ENCODE data around the gene TM7SF2.
"Not testable (repeated sequence)": the region's sequence is repeated elsewhere in the genome, so short reads cannot be mapped to it uniquely, and the experiment has no call there.

TM7SF2 gene

DNA sequence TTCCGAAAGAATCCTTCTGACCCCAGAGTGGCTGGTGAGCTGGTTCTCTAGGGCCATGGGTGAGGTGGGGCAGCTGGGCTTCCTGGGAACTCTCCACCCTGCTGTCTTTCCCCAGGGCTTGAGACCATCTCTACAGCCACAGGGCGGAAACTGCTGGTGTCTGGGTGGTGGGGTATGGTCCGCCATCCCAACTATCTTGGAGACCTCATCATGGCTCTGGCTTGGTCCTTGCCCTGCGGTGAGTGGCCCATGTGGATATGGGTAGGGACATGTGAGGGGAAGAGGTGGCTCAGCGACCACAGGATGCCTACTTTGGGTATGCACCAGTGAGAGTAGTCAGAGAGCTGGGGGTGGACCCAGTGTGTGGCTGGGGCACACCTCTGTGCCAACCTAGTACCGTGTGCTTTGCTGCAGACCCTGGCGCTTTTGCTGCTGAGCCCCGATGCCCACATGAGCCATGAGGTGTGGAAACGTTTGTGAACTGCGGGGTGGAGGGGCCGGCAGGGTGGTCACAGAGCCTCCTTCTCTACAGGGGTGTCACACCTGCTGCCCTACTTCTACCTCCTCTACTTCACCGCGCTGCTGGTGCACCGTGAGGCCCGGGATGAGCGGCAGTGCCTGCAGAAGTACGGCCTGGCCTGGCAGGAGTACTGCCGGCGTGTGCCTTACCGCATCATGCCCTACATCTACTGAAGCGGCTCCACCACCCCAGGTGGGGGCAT lies 3.9 kb downstream of the TM7SF2 start:
- no peak for DNase-seq

- DNase-seq: peak; percentile 70
These were observed 4.9 kb downstream of the TM7SF2 start for GRCh38 chr11:65116370-65117205.

- peak; percentile 99 for DNase-seq
These were observed 5.8 kb downstream of the TM7SF2 start, which contains the start of gene ZNHIT2 for GRCh38 chr11:65117206-65118096. Gene ZNHIT2 (minus strand): TSS chr11:65117701. CDS start chr11:65117653, 48 bp downstream.

- DNase-seq: no peak
These were observed 6.6 kb downstream of the TM7SF2 start for GRCh38 chr11:65118097-65118837.

GRCh38 chr11:65118891-65119669 lies 7.4 kb downstream of the TM7SF2 start:
- not testable (repeated sequence) for DNase-seq

- DNase-seq: no peak
These were observed 8.0 kb downstream of the TM7SF2 start for GRCh38 chr11:65119670-65119995.

DNA sequence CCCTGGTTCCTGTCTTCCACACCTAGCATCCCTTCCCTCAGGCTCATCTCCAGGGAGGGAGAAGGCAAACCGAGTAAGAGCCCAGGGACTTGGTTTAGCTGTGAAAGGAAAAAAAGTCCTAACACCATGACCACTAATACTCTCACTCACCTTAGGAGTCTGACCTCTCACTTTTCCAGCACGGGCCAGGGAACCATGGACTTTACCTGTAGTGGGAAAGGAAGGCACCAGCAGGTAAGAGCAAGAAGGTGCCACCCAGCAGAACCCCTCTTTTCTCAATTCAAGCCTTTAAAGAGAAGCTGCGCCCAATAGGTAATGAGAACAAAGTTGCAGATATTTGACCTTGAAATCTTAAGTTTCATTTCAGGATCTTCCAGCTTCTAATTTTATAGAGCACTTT lies 9.2 kb downstream of the TM7SF2 start:
- no peak for DNase-seq

- peak; percentile 58 for DNase-seq
These were observed 9.8 kb downstream of the TM7SF2 start for GRCh38 chr11:65121447-65121864.

GRCh38 chr11:65121865-65122696 lies 10.4 kb downstream of the TM7SF2 start, which contains the start of the genes FAU and MRPL49:
Gene FAU (minus strand): TSS chr11:65122134. CDS start chr11:65121813, 321 bp downstream.
Gene MRPL49 (plus strand): TSS chr11:65122321. CDS start chr11:65122347, 26 bp downstream.
- peak; percentile 99 for DNase-seq

DNA sequence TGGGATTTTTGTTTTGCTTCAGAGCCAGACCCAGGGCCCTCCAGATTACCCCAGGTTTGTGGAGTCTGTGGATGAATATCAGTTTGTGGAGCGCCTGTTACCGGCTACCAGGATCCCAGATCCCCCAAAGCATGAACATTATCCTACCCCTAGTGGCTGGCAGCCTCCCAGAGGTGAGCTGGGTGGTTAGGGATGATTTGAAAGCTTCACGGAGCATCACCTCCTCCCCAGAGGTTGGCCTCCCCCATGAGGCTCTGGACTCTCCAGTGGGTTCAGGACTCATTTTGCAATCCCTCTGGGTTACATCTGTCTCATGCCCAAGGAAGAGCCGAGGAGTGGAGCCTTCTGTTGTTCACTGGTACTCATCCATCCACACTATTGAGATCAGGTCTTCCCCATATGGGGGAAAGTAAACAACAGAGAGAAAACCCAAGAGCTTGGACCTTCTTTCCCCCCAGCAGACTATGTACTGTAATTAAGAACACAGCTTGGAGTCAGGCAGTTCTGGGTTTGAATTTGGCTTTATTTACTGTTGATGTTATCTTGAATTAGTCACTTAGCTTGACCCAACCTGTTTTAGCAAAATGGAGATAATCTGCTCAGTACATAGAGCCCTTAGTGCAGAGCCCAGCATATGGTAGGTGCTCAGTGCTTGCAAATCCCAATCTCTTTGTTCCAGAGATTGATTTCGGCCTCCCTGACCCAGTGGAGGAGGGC lies 13.0 kb downstream of the TM7SF2 start:
- DNase-seq: no peak

- DNase-seq: no peak
These were observed 13.8 kb downstream of the TM7SF2 start for GRCh38 chr11:65125197-65126056.

GRCh38 chr11:65126624-65127274 lies 15.1 kb downstream of the TM7SF2 start:
- no peak for DNase-seq

DNA sequence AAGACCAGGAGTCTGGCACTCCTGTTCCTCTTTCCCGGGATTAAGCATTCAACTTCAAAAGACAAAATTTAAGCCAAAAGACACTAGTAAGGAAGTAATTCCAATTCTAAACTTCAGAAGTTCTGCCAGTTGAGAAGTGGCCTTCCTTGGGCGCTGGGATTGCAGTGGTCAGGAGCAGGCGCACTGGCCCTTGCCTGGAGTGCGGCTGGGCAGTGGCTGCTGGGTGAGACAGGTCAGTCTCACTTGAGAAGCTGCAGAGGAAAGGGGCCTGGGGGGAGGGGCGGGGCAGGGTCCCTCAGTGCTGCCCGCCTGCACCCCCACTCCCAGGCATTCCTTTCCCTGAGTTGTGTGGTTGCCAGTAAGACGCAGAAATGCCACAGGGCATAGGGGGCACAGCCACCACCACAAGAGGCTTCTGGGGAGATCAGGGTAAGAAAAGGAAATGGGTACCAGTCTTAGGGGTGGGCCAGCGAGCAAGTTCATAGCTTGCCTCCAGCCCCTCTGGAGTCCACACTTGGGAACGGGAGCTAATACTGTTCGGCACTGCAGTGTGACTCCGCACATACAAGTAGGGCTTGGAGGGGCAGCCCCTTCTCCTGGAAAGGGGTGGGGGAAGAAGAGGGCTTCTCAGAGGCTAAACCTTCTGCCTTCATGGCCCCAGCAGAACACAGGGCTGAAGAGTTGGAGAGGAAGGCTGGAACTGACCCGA lies 16.0 kb downstream of the TM7SF2 start:
- no peak for DNase-seq

DNA sequence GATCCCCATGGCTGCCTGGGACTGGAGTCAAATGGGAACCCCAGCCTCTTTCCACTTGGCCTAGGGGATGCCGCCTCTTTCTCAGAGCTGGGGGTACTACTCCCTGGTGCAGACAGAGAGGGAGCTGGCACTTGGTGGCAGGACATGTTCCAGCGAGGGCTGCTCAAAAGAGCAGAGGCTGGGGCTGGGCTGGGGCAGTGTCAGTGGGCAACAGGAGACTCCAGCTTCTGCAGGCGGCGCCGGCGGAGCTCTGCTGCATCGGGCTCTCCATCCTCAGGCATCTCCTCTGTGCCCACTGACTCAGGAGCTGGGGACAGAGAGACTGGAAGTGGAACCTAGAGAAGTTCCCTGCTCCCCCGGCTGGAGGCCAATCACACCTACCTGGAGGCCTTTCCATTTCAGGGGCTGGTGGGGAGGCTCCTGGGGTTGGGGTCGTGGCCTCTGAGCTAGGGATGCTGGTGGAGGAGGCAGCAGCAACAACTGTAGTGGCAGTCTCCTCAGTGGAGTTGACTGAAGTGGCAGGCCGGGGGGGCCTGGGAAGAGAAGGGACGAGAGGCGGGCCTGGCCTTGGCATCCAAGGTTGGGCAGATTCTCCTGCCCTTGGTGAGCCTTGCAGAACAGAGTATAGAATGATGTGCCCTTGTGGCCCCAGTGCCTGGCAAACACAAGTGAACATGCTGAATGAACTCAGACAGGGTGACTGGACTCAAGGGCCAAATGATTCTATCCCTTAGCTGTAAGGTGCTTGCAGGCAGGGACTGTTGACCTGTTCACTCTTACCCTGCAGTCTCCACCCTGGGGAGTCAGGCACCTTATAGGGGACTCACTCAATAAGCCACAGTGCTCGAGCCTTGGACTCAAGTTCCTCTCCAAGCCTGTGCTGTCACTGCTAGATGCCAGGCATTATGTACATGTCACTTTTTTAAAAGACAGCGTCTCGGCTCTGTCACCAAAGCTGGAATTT lies 16.8 kb downstream of the TM7SF2 start:
- DNase-seq: no peak

DNA sequence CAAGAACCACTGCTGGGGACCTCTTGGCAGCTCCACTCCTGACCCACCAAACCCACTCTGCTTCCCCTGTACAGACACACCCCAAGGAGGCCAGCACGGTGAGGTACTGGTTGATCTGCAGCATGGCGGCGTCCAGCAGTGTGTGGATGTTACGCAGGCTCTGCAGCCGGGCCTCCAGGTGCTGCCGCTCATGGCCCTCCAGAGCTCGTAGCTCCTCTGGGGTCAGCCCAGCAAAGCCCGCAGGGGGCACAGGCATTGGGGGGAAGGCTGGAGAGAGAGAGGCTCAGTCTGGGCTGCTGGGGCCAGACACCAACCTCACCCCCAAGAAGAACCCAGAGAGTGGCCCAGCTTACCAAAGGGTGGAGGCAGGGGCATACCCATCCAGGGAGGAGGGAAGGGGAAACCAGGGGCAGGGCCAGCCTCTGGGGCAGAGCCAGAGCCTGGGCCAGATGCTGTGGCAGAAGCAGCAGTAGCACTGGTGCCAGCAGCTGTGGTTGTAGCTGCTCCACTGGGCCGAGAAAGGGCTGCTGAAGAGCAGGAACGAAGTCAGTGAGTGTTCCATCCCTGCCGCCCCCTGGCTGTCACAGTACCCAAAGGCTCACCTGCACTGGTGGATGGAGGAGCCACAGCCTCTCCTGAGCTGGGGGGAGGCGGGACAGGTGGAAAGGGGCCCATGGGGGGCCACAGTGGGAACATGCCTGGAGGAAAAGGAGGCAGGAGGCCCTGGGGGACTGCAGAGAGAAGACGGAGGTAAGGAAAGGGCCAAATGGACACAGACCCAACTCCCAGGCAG lies 18.2 kb downstream of the TM7SF2 start:
- DNase-seq: no peak
